Loucy (cell line): ENCODE results near the gene PSMG3.

ENCODE experiments used
- H2AFZ ChIP-seq: fragments of 200-600 bp; sonication (generic); 2 replicates; pipeline ENCODE4 v1.6.0; 2016; ENCODE audit warnings: antibody characterized with exemption, mild to moderate bottlenecking, low read length, moderate library complexity
- H3F3A ChIP-seq: fragments of 200-600 bp; 2 replicates; pipeline ENCODE4 v1.6.0; 2016; ENCODE audit warnings: antibody characterized with exemption, low read depth, mild to moderate bottlenecking
- H3K27me3 ChIP-seq: fragments of 200-600 bp; sonication (generic); 2 replicates; pipeline ENCODE4 v1.6.1; 2014; ENCODE audit warnings: low read length, mild to moderate bottlenecking; ENCODE audit not compliant: insufficient read depth, poor library complexity, severe bottlenecking
- H3K36me3 ChIP-seq: fragments of 200-600 bp; sonication (generic); 2 replicates; pipeline ENCODE4 v1.6.1; 2016; ENCODE audit warnings: low read length; ENCODE audit not compliant: insufficient read depth
- H3K4me1 ChIP-seq: fragments of 200-600 bp; sonication (generic); 2 replicates; pipeline ENCODE4 v1.5.1; 2014; ENCODE audit warnings: low read length, mild to moderate bottlenecking; ENCODE audit not compliant: insufficient read depth, poor library complexity, severe bottlenecking
- H3K4me2 ChIP-seq: fragments of 200-600 bp; sonication (generic); 2 replicates; pipeline ENCODE4 v1.6.0; 2014; ENCODE audit warnings: antibody characterized with exemption, low read length, low read depth, mild to moderate bottlenecking; ENCODE audit not compliant: poor library complexity, severe bottlenecking
- H3K4me3 ChIP-seq: fragments of 200-600 bp; sonication (generic); 2 replicates; pipeline ENCODE4 v1.5.1; 2014; ENCODE audit warnings: low read length, mild to moderate bottlenecking, mixed read lengths; ENCODE audit not compliant: poor library complexity, severe bottlenecking
- H3K79me2 ChIP-seq: fragments of 200-600 bp; sonication (generic); 2 replicates; pipeline ENCODE4 v1.6.1; 2014; ENCODE audit warnings: low read length; ENCODE audit not compliant: insufficient read depth
- H3K9ac ChIP-seq: fragments of 200-600 bp; sonication (generic); 2 replicates; pipeline ENCODE4 v1.6.0; 2014; ENCODE audit warnings: mild to moderate bottlenecking, low read depth, low read length, moderate library complexity; ENCODE audit not compliant: poor library complexity, severe bottlenecking
- H3K9me2 ChIP-seq: fragments of 200-600 bp; sonication (generic); replicated peaks from 2 replicates; pipeline ENCODE4 v1.6.1; 2016; ENCODE audit warnings: low read depth, low read length, mixed read lengths
- H3K9me3 ChIP-seq: fragments of 200-600 bp; sonication (generic); 2 replicates; pipeline ENCODE4 v1.6.1; 2014; ENCODE audit warnings: mild to moderate bottlenecking, antibody characterized with exemption, low read length, low read depth; ENCODE audit not compliant: insufficient read depth
- H4K20me1 ChIP-seq: fragments of 200-600 bp; sonication (generic); 2 replicates; pipeline ENCODE4 v1.6.0; 2014; ENCODE audit warnings: antibody characterized with exemption, low read length, mild to moderate bottlenecking; ENCODE audit not compliant: insufficient read depth, poor library complexity, severe bottlenecking
- CTCF ChIP-seq: fragments of 200-600 bp; sonication (generic); conservative IDR thresholded peaks from 2 replicates; pipeline ENCODE4 v1.5.1; 2014; ENCODE audit warnings: mild to moderate bottlenecking, antibody characterized with exemption, low read length
- EZH2phosphoT487 ChIP-seq: fragments of 200-600 bp; IDR thresholded peaks from 2 replicates; pipeline ENCODE4 v1.6.1; 2018; ENCODE audit warnings: antibody characterized with exemption, mild to moderate bottlenecking, moderate library complexity, borderline replicate concordance

PSMG3 gene

GRCh38 chr7:1550846-1551155 lies 19.0 kb downstream of the PSMG3 start:
- H3K9me2 ChIP-seq, result no peaks in the 10 kb centered on the region
- no peak overlapping the region for H2AFZ ChIP-seq
- H3K4me2 ChIP-seq, result no peak overlapping the region
- H3F3A ChIP-seq, result no peaks in the 10 kb centered on the region
- no peaks in the 10 kb centered on the region for H3K27me3 ChIP-seq
- H3K9ac ChIP-seq, result no peak overlapping the region
- no peaks in the 10 kb centered on the region for H3K36me3 ChIP-seq
- no peaks in the 10 kb centered on the region for H3K4me1 ChIP-seq
- no peaks in the 10 kb centered on the region for H3K9me3 ChIP-seq
- no peaks in the 10 kb centered on the region for H3K79me2 ChIP-seq
- H3K4me3 ChIP-seq, result no peak overlapping the region
- TF ChIP-seq CTCF, result no peak
- no peak for TF ChIP-seq EZH2phosphoT487
- H4K20me1 ChIP-seq, result no peaks in the 10 kb centered on the region

GRCh38 chr7:1550005-1550845 lies 19.6 kb downstream of the PSMG3 start:
- Histone ChIP-seq H3K9me3 (no peaks in the 10 kb centered on the region), H3K9ac (no peak overlapping the region), H3K4me2 (no peak overlapping the region), H3K9me2 (no peaks in the 10 kb centered on the region), H3F3A (no peaks in the 10 kb centered on the region), H3K4me3 (no peak overlapping the region), H3K4me1 (no peaks in the 10 kb centered on the region), H2AFZ (no peak overlapping the region), H3K27me3 (no peaks in the 10 kb centered on the region), H4K20me1 (no peaks in the 10 kb centered on the region), H3K36me3 (no peaks in the 10 kb centered on the region), H3K79me2 (no peaks in the 10 kb centered on the region)
- TF ChIP-seq EZH2phosphoT487, result no peak
- TF ChIP-seq CTCF, result no peak

GRCh38 chr7:1549357-1550004 lies 20.4 kb downstream of the PSMG3 start:
- Histone ChIP-seq H3K9me3 (no peaks in the 10 kb centered on the region), H4K20me1 (no peaks in the 10 kb centered on the region), H3F3A (no peaks in the 10 kb centered on the region), H3K9ac (no peak overlapping the region), H3K79me2 (no peaks in the 10 kb centered on the region), H3K4me3 (no peak overlapping the region), H3K4me2 (no peak overlapping the region), H3K4me1 (no peaks in the 10 kb centered on the region), H3K36me3 (peaks cover 4% of the 10 kb centered on the region; the same call in 1 of the 2 replicates), H3K27me3 (no peaks in the 10 kb centered on the region), H2AFZ (no peak overlapping the region), H3K9me2 (no peaks in the 10 kb centered on the region)
- no peak for TF ChIP-seq EZH2phosphoT487
- no peak for TF ChIP-seq CTCF
